HT-29 (cell line): ENCODE measurements around the gene ARL8B. TPM values are rescaled to one million over a fixed set of nuclear protein-coding genes. Genes with fewer than 3 reads are reported as not detected.
A peak's percentile ranks its signal among the peaks of the same experiment; 100 is the strongest.
"Not testable (repeated sequence)": the region's sequence is repeated elsewhere in the genome, so short reads cannot be mapped to it uniquely, and the experiment has no call there.

Experiments
- DNase-seq: peaks from one replicate; pipeline ENCODE4 v3.0.0-alpha.2; 2015; ENCODE audit warnings: low spot score
- total RNA-seq: library from RNA; depleted of rRNA; stranded (reverse); fragments of >200 nt; shearing (Covaris generic); gene quantifications from 2 replicates; pipeline ENCODE4 v1.2.3, GENCODE V29; 2014

ARL8B gene
- total RNA-seq, 1 experiment from 2014 or later, result 17.5 TPM

GRCh38 chr3:5110337-5110736 is 11.8 kb upstream of the ARL8B start:
- DNase-seq, result no peak

- DNase-seq, result no peak
Measured at GRCh38 chr3:5112043-5112442, 10.0 kb upstream of the ARL8B start.

- DNase-seq, result not testable (repeated sequence)
Measured at GRCh38 chr3:5113726-5114125, 8.4 kb upstream of the ARL8B start.

- no peak for DNase-seq
Measured at GRCh38 chr3:5115506-5116162, 6.5 kb upstream of the ARL8B start.

- no peak for DNase-seq
Measured at GRCh38 chr3:5116538-5116937, 5.6 kb upstream of the ARL8B start.

- DNase-seq, result no peak
Measured at GRCh38 chr3:5120446-5120845, 1.6 kb upstream of the ARL8B start.

- DNase-seq, result peak; percentile 39
Measured at GRCh38 chr3:5122741-5123706, 932 bp downstream of the ARL8B start.

- DNase-seq, result no peak
Measured at GRCh38 chr3:5123937-5124336, 1.8 kb downstream of the ARL8B start.

- DNase-seq, result no peak
Measured at GRCh38 chr3:5126586-5126985, 4.5 kb downstream of the ARL8B start.

- no peak for DNase-seq
Measured at GRCh38 chr3:5128849-5129248, 6.8 kb downstream of the ARL8B start.

GRCh38 chr3:5133239-5134018 is 11.3 kb downstream of the ARL8B start:
- no peak for DNase-seq

GRCh38 chr3:5134019-5134391 is 11.9 kb downstream of the ARL8B start:
- DNase-seq, result no peak

GRCh38 chr3:5134499-5134898 is 12.4 kb downstream of the ARL8B start:
- no peak for DNase-seq

GRCh38 chr3:5136211-5136918 is 14.3 kb downstream of the ARL8B start:
- peak; percentile 1 for DNase-seq

GRCh38 chr3:5136919-5137429 is 14.9 kb downstream of the ARL8B start:
- no peak for DNase-seq

GRCh38 chr3:5138214-5138981 is 16.3 kb downstream of the ARL8B start:
- DNase-seq, result no peak

GRCh38 chr3:5140230-5140621 is 18.1 kb downstream of the ARL8B start:
- DNase-seq, result no peak

- no peak for DNase-seq
Measured at GRCh38 chr3:5140839-5141238, 18.7 kb downstream of the ARL8B start.

GRCh38 chr3:5141760-5142159 is 19.7 kb downstream of the ARL8B start:
- DNase-seq, result no peak

GRCh38 chr3:5143464-5143863 is 21.4 kb downstream of the ARL8B start:
- no peak for DNase-seq
